GM13976 (cell line): ENCODE data around the gene ALPI.

Experiments used
- DNase-seq: peaks from one replicate; pipeline ENCODE4 v3.0.0; 2012; ENCODE audit warnings: low spot score
- in situ Hi-C: fragments of 300-500 bp; cut with MboI; formaldehyde crosslinking; loops from one replicate; pipeline ENCODE4 v1.12.0; 2022; ENCODE audit warnings: low sequenced_read_pairs, mixed read lengths, inconsistent platforms; ENCODE audit not compliant: unreplicated experiment
- TF ChIP-seq, protein P1 (sequence below): IDR thresholded peaks from 2 replicates; pipeline ENCODE4 v1.5.1; 2012; ENCODE audit warnings: borderline replicate concordance, mild to moderate bottlenecking; ENCODE audit not compliant: insufficient read depth; ENCODE audit errors: extremely low read depth, missing control alignments, control extremely low read depth

ALPI gene

DNA sequence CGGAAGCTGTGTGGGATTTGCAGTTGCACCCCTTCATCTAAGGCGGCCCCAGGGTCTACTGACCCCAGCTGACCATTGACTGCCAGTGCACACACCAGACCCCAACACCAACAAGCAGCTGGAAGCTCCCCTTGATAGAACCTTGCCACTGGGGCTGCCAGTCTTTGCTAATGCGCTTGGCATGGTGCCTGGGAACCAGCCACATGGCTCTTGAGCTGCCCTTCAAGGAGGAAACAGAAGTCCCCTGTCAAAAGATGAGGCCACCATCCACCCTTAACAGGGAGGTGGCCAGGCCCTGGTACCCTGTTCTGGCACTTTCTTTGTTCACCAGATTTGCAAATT, 8.6 kb downstream of the ALPI start:
- in situ Hi-C loops = no loop called here
- no peak for DNase-seq
- TF ChIP-seq, protein P1, sequence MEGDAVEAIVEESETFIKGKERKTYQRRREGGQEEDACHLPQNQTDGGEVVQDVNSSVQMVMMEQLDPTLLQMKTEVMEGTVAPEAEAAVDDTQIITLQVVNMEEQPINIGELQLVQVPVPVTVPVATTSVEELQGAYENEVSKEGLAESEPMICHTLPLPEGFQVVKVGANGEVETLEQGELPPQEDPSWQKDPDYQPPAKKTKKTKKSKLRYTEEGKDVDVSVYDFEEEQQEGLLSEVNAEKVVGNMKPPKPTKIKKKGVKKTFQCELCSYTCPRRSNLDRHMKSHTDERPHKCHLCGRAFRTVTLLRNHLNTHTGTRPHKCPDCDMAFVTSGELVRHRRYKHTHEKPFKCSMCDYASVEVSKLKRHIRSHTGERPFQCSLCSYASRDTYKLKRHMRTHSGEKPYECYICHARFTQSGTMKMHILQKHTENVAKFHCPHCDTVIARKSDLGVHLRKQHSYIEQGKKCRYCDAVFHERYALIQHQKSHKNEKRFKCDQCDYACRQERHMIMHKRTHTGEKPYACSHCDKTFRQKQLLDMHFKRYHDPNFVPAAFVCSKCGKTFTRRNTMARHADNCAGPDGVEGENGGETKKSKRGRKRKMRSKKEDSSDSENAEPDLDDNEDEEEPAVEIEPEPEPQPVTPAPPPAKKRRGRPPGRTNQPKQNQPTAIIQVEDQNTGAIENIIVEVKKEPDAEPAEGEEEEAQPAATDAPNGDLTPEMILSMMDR = no peak

DNA sequence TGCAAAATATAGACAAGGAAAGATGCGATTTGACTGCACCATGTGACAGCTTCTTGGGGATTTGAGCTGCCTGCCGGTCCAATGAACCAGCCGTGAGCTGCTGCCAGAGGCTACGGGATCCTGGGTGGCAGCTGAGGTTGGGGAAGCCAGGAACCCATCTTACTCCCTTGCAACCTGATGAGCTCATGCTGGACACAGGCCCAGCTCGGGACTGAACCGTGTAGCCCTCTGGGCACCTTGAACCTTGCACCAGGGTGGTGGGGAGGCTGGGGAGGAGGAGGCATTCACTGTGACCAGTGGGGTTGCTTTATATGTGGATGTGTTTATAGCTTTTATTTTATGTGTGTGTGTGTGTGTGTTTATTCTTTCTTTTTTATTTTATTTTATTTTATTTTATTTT, 9.1 kb downstream of the ALPI start:
- no peak for DNase-seq
- TF ChIP-seq, protein P1 = no peak
- in situ Hi-C loops = no loop called here

DNA sequence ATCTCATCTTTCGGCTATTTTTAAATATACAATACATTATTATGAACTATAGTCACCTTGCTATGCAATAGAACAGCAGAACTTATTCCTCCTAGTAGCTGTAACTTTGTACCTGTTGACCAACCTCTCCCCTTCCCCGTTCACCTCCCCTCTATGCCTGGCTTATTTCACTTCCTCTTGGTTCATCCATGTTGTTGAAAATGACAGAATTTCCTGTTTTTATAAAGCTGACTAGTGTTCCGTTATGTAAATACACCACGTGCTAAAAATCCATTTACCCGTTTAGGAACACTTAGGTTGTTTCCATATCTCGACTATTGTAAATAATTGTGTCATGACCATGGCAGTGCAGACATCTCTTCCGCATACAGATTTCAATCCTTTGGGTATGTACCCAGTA, 10.3 kb downstream of the ALPI start:
- DNase-seq = no peak
- in situ Hi-C loops = no loop called here
- TF ChIP-seq, protein P1 = no peak

DNA sequence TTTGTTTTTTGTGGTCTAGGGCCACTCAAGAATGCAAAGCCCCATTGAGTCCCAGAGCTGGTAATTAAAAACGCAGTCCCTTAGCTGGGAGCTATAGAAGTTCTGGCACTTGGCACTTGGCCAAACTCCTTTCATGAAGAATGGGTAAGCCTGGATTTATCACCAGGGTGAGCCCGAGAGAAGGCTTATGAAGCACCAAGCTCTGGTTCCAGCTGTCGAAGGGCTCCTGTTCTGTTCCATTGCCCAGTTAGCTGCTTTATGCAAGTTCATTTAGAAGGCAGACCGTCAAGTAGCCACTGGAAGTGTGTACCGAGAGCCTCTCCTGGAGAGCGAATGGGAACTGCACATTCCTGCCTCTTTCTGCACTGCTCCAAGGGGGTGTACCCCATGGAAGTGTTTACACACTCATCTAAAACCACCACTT, 17.5 kb downstream of the ALPI start:
- TF ChIP-seq, protein P1 = no peak
- in situ Hi-C loops = no loop called here
- DNase-seq = no peak

DNA sequence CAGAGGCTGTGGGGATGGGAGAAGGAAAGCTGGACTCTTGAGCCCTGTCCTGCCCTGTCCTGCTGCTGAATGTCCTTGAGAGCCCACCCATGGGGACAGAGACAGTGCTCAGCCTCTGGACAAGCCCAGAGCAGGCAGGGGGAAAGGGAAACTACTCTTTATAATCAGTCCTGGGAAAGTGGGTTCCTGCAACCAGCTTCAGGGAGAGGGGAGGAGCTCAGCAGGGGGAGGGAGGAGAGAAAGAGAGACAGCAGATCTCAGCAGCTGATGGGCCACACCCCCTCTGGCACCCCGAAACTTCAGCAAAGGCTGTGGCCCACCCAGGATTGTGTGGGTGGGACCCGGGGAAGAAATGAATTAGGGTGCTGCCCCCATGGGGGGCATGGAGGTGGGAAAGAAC, 20.1 kb downstream of the ALPI start:
- DNase-seq = no peak
- in situ Hi-C loops = no loop called here
- TF ChIP-seq, protein P1 = no peak

DNA sequence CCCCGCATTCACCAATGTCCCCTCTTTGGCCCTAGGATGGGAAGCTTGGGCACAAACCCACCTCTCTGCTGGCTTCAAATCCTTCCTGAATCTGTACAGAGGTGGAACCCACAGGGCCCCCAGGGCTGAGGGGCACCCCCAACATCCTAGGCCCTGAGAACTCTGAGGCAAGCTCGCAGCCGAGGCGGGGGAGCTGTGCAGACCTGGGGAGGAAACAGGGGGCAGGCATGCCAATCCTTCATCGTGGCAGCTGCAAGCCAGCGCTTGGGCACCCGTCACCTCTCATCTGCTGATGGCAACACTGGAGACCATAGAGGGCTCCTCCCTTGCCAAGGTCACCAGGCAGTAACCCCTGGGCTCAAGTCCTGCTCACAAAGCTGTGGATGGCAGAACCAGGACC, 20.8 kb downstream of the ALPI start:
- DNase-seq = no peak
- TF ChIP-seq, protein P1 = no peak
- in situ Hi-C loops = no loop called here

DNA sequence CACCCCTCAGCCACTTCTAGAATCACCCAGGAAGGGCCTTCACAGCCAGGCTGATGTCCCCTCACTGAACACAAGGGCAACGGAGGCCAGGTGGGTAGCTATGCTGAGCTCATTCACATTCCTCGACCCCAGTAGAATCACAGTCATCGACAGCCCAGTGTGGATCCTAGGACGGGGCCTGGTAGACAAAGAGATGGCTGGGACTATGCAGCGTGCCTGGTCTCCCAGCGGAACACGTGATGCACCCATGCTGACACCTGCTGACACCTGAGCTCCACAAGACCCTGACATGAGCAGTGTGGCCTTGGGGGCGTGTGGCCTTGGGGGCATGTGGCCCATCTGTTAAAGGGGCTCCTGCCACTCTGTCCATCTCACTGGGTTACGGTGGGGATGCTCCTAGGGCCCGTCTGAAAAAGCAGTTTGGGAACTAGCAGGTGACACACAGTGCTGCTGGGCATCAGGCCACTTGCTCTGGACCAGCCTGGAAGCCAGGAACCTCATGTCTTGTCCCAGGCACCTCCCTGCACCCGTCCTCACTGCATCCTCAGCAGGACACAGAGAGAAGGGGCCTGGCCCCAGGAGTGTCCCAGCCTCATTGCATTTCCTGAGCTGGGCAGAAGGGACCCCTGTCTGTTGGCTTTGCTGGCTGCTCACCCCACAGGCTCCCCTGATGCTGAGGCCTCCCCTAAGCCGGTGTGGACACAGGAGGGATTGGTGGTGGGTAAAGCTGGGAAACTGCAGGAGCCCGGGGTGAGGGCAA, 22.0 kb downstream of the ALPI start:
- DNase-seq = no peak
- TF ChIP-seq, protein P1 = no peak
- in situ Hi-C loops = no loop called here
